DOHH2 (cell line): ENCODE results near the gene NEDD4L.

Experiments used
- CTCF ChIP-seq: fragments of 200-600 bp; sonication (generic); IDR thresholded peaks from one replicate; pipeline ENCODE4 v1.5.1; 2014; ENCODE audit warnings: antibody characterized with exemption, mild to moderate bottlenecking, low read depth, low read length; ENCODE audit not compliant: poor library complexity, severe bottlenecking
- EZH2phosphoT487 ChIP-seq: fragments of 200-600 bp; sonication (generic); IDR thresholded peaks from 2 replicates; pipeline ENCODE4 v1.6.1; 2017; ENCODE audit warnings: borderline replicate concordance, mild to moderate bottlenecking, antibody characterized with exemption, low read length, moderate library complexity, mixed read lengths

- TF ChIP-seq CTCF, result no peak
- no peak for TF ChIP-seq EZH2phosphoT487
These were observed 399.6 kb downstream of the NEDD4L start for GRCh38 chr18:58443671-58444070.
